ENCODE data around the gene PLIN3.

GRCh38 chr19:4877753-4878490 is 10.5 kb upstream of the PLIN3 start:
- TF ChIP-seq, protein P1, sequence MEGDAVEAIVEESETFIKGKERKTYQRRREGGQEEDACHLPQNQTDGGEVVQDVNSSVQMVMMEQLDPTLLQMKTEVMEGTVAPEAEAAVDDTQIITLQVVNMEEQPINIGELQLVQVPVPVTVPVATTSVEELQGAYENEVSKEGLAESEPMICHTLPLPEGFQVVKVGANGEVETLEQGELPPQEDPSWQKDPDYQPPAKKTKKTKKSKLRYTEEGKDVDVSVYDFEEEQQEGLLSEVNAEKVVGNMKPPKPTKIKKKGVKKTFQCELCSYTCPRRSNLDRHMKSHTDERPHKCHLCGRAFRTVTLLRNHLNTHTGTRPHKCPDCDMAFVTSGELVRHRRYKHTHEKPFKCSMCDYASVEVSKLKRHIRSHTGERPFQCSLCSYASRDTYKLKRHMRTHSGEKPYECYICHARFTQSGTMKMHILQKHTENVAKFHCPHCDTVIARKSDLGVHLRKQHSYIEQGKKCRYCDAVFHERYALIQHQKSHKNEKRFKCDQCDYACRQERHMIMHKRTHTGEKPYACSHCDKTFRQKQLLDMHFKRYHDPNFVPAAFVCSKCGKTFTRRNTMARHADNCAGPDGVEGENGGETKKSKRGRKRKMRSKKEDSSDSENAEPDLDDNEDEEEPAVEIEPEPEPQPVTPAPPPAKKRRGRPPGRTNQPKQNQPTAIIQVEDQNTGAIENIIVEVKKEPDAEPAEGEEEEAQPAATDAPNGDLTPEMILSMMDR (IDR thresholded peaks at IDR 0.05): no peak
- no peak for TF ChIP-seq POLR2A (IDR thresholded peaks at IDR 0.05)

Data from esophagus squamous epithelium (tissue), 4 donors.